ENCODE results near the gene MFAP5.
A peak's percentile ranks its signal among the peaks of the same experiment; 100 is the strongest.
"Not testable (repeated sequence)": the region's sequence is repeated elsewhere in the genome, so short reads cannot be mapped to it uniquely, and the experiment has no call there.

The MFAP5 gene

GRCh38 chr12:8672381-8672780 is 9.8 kb upstream of the MFAP5 start:
- DNase-seq = no peak

GRCh38 chr12:8668441-8668840 is 5.8 kb upstream of the MFAP5 start:
- no peak for DNase-seq

- no peak for DNase-seq
Observed at GRCh38 chr12:8667270-8667669, 4.6 kb upstream of the MFAP5 start.

DNA sequence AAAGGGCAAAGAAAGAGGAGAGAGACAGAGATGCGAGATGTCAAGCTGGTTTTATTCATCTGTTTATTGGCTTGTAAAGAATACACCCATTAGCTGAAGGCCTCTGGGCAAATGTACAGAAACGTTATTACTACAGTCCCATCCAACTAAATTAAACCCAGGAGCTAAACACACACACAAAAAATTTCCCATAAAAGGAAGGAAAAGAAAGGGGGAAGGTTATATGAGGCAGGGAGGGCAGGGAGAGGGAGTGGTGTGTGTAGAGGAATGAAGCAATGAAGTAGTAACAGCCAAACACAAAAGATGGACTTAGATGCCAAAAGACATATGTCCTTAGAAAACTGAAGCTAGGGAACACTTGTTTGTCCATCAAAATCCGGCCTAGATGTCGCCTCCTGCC is 3.1 kb upstream of the MFAP5 start:
- no peak for DNase-seq

GRCh38 chr12:8664228-8664913 is 1.7 kb upstream of the MFAP5 start:
- no peak for DNase-seq

DNA sequence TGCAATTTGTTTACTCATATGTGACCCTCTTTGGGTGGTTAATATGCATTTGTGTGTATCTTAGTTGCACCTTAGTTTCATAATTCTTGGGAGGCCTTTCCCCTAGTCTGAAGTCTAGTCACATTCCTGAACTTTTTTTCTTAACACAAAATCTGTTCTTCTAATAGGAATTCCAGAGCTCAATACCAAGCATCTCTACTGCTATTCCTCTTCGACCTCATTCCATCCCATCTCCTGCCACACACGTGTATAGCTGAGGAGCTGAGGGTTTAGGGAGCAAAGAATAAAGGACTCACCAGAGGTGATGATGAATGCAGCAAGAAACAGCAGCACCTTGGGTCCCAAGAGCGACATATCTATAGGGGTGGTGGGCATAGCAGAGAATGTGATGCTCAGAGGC is 875 bp downstream of the MFAP5 start:
- no peak for DNase-seq

DNA sequence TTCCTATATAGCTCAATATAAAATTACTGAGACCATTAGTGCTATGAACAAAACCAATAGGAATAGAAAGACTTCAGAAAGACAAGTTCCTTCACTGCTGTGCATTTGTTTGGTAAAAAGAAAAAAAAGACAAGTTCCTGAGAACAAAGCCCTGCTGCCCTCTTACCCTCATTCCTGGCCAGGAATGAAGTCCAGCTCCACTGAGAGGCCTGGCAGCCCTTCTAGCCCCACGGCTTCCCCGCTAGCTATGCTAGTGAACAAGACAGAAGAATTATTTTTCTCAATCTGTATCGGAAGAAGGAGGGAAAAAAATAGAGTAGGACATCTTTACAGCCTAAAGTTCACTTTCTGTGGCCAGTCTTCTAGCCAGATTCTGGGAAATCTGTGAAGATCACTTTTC is 1.6 kb downstream of the MFAP5 start:
- no peak for DNase-seq

DNA sequence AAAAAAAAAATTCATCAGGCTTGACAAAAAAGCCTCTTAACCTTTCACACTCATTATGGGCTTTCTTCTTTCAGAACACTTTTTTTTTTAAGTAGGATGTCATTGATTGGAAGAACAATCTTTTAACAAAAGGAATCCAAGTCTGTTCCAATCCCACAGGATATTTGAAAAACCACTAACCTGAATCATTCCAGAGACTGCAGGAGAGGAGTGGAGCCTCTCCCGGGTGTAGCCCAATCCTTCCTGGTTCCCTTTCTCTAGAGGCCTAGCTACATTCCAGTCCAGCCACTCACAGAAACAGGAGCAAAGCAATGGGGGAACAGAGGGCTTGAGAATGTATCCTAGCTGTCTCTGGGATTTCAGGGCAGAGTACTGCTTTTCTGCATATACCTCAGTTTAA is 4.3 kb downstream of the MFAP5 start:
- DNase-seq = no peak

GRCh38 chr12:8655421-8655820 is 7.2 kb downstream of the MFAP5 start:
- peak; percentile 12 for DNase-seq

DNA sequence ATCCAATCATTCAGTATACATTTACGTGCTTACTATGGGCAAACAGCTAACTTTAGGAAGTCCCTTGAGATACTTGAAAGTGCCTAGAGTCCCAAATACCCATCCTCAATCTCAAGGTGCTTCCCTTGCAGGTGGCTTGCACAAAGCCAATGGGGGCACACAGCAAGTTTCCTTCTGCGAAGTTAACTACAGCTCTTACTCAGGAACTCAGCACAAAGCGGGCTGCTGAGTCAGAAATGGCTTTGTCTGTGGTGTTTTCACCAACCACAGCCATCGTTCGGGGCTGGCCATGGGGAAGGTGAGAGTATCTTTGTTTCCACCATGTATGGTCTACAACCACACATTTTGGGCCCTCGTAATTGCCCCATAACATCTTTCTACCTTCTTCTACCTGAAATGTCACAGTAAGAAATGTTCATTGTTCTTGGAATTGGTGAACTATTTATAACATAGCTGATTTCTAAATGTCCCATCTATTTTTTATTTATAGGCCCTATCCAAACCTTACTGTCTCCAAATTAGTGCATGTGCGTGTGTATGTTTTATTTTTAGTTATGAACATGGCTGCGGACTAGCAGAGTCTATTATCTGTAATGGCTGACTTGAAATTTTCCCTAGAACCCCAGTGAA is 13.9 kb downstream of the MFAP5 start:
- DNase-seq = no peak

- DNase-seq = no peak
Observed at GRCh38 chr12:8647968-8648367, 14.7 kb downstream of the MFAP5 start.

- DNase-seq = no peak
Observed at GRCh38 chr12:8644345-8645248, 18.0 kb downstream of the MFAP5 start.

- no peak for DNase-seq
Observed at GRCh38 chr12:8642775-8643174, 19.9 kb downstream of the MFAP5 start.

DNA sequence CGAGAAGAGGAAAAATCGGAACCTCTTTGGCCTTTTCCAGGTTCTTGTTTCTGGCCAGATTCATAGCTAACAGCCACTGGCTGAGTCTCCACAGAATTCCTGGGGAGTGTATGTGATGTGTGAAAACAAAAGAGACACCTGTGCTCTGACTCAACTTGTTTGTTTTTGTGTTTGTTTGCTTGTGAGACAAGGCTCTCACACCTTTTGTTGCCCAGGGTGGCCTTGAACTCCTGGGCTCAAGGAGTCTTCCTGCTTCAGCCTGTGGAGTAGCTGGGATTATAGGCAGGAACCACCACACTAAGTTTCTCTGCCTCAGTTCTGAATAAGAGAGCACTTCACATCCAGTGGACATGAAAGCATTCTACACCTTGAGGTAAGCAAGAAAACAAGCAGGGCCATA is 22.7 kb downstream of the MFAP5 start:
- DNase-seq = no peak

DNA sequence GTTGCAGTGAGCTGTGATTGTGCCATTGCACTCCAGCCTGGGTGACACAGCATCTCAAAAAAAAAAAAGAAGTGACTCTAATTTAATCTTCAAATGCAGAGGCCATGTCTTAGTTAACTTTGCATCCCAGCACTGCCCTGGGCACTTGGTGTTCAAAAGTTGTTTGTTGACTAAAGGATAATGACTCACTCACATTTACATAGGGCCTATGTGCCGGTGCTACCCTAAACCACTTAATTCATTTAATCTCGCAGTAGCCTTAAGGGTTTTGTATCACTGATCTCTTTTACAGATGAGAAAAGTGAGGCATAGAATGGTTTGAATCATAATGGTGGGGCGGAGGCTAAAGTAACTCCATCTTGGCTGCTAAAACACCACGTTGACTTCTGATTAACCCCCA is 23.7 kb downstream of the MFAP5 start:
- no peak for DNase-seq

DNA sequence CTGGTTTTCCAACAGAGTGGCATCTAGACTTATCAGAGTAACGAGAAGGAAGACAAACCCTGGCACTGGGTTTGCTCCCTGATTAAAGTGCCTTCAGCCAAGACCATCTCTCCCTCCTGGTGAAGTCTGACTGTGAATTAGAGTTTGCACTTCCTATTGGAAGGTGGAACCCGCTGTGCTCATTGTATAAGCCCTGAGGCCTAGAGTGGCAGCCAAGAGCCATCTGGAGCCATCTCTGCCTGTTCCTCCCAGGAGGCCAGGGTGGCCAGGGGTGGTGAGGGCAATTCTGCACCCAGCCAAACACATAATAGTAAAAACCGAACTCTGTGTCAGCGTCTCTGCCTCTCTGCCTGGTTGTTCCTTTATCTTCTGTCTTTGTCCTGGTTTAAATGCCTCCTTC is 25.0 kb downstream of the MFAP5 start:
- DNase-seq = no peak

- DNase-seq = no peak
Observed at GRCh38 chr12:8637244-8637643, 25.4 kb downstream of the MFAP5 start.

- DNase-seq = no peak
Observed at GRCh38 chr12:8636581-8636980, 26.0 kb downstream of the MFAP5 start.

GRCh38 chr12:8636007-8636346 is 26.6 kb downstream of the MFAP5 start:
- DNase-seq = not testable (repeated sequence)

DNA sequence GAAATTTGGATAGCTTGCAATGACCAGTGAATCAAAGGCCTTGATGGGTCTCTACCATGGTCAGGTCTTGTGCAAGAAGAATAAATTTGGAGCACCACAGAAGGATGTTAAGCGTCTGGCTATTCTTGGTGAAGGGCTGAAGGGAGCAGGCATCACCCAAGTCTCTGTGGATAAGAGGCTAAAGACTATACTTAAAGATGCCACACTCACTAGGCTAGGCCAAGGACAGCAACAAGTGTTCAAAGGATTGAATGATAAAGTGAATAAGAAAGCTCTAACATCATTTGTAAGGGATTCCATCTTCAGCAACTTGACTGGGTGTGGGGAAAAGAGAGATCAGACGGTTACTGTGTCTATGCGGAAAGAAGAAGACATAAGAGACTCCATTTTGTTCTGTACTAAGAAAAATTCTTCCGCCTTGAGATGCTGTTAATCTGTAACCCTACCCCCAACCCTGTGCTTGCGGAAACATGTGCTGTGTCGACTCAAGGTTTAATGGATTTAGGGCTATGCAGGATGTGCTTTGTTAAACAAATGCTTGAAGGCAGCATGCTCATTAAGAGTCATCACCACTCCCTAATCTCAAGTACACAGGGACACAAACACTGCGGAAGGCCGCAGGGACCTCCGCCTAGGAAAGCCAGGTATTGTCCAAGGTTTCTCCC is 27.2 kb downstream of the MFAP5 start:
- DNase-seq = not testable (repeated sequence)

DNA sequence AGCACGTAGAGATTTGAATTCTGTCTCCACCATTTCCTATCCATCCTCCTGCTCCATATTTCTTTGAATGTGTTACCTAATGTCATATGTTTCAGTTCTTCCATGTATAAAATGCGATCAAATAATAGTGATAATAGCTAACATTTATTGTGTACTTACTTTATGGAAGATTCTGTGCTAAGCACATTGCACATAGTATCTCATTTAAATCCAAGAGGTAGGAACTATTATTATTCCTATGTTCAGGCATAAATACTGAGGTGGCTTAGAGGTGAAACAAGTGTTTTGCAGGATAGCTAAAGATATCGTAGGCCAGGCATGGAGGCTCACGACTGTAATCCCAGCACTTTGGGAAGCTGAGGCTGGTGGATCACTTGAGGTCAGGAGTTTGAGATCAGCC is 32.5 kb downstream of the MFAP5 start:
- no peak for DNase-seq

DNA sequence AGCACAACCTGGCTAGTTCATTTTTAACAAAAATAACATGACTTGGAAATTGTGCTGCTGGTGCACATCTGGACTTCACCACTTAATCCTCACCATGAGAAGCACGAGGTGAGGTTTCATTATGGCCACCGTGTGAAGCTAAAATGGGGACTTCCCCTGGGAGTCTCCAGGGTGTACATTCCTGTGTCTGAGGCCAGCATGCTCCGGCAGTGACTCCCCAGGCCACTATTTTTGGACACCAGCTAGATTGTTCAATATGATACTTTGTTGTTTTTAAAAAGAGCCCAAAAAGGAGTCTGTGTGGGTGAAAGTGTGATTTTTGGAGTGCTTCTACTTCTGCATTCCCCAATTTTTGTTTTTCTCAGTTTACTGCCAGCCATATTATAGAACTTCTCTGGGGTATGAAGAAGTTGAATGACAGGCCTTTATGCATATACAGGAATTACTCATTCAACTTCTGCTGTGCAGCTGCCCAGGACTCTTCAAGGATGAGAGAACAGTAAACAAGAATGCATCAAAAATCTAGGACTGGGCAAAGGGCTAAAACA is 33.1 kb downstream of the MFAP5 start:
- DNase-seq = no peak

GRCh38 chr12:8628731-8629130 is 33.9 kb downstream of the MFAP5 start:
- no peak for DNase-seq
